ENCODE data around the gene TEX51. TPM values are rescaled to one million over a fixed set of nuclear protein-coding genes. Genes with fewer than 3 reads are reported as not detected.
A peak's percentile ranks its signal among the peaks of the same experiment; 100 is the strongest.

Gene TEX51
- total RNA-seq, 6 donors from 2014 or later: not detected

DNA sequence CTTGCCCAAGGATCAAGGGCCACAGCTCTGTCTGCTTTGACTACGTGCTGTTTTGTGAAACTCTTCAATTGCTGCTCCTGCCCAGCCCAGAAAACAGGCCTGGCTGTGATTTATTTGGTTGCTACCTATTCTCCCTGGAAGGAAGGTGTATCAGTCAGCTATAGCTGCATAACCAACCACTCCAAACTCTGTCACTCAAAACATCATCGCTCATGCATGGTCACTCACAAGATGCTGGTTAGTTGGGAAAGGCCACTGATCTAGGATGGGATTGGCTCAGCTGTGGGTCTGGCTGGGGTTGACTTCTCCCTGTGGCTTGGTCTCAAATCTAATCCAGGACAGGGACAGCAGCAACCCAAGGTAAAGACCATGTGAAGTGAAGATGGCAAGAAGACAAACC, 14.6 kb downstream of the TEX51 start:
- Histone ChIP-seq H3K4me3 (no peak overlapping the region), H3K27me3 (no peaks in the 10 kb centered on the region), H3K36me3 (no peaks in the 10 kb centered on the region), H3K4me1 (no peaks in the 10 kb centered on the region), H3K9me3 (no peaks in the 10 kb centered on the region), H3K27ac (no peak overlapping the region)
- TF ChIP-seq, protein P1, sequence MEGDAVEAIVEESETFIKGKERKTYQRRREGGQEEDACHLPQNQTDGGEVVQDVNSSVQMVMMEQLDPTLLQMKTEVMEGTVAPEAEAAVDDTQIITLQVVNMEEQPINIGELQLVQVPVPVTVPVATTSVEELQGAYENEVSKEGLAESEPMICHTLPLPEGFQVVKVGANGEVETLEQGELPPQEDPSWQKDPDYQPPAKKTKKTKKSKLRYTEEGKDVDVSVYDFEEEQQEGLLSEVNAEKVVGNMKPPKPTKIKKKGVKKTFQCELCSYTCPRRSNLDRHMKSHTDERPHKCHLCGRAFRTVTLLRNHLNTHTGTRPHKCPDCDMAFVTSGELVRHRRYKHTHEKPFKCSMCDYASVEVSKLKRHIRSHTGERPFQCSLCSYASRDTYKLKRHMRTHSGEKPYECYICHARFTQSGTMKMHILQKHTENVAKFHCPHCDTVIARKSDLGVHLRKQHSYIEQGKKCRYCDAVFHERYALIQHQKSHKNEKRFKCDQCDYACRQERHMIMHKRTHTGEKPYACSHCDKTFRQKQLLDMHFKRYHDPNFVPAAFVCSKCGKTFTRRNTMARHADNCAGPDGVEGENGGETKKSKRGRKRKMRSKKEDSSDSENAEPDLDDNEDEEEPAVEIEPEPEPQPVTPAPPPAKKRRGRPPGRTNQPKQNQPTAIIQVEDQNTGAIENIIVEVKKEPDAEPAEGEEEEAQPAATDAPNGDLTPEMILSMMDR (IDR thresholded peaks at IDR 0.05): no peak
- TF ChIP-seq POLR2A (IDR thresholded peaks at IDR 0.05) (no peak), POLR2AphosphoS5 (IDR thresholded peaks at IDR 0.05) (no peak)
- no peak for ATAC-seq (ENCODE audit: low FRiP score in 2 of 2)
- DNase-seq: no peak
- WGBS, 2 donors: 81 to 90% methylated on average over 2 of the region's 2 CpGs

DNA sequence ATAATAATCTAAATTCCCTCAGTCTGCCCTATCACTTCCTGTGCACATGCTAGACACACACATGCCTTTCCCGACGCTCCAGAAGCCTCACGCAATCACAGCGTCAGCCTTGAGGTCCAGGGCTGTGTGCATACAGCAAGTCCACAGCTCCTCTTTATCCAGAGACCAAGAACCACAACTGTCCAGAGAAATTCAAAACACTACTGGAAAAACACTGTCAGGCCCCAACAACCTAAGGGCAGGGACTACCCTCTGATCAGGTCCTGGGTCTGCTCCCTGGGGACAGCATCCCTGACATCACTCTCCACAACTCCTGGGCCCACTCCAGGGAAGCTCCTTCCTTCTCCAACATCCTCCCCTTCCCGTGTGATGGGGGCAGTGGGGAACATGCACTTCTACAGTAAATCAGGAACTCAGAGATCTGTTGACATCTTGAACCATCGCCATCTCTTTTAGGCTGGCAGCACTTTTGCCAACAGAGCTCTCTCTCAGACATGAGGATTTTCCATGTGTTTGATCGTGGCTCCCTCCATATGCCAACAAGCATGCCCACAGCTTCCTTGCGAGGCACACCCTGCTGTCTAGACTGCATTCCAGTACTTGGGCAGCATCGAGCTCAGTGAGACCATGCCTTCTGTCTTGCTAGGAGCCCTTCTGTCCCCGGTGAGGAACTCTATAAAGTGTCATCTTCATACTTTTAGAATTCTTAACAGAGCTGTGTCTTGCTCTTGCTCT, 15.4 kb downstream of the TEX51 start:
- no peak overlapping the region for H3K4me3 ChIP-seq
- no peaks in the 10 kb centered on the region for H3K27me3 ChIP-seq
- ATAC-seq (ENCODE audit: low FRiP score in 2 of 2): no peak
- no peaks in the 10 kb centered on the region for H3K4me1 ChIP-seq
- 74 to 84% methylated on average over 10 of the region's 10 CpGs for WGBS, 2 donors
- H3K36me3 ChIP-seq: no peaks in the 10 kb centered on the region
- H3K27ac ChIP-seq: no peak overlapping the region
- TF ChIP-seq EP300 (IDR thresholded peaks at IDR 0.05) (no peak), POLR2AphosphoS5 (IDR thresholded peaks at IDR 0.05) (no peak), POLR2A (IDR thresholded peaks at IDR 0.05) (no peak)
- TF ChIP-seq, protein P1 (IDR thresholded peaks at IDR 0.05): no peak
- DNase-seq: no peak
- no peaks in the 10 kb centered on the region for H3K9me3 ChIP-seq

DNA sequence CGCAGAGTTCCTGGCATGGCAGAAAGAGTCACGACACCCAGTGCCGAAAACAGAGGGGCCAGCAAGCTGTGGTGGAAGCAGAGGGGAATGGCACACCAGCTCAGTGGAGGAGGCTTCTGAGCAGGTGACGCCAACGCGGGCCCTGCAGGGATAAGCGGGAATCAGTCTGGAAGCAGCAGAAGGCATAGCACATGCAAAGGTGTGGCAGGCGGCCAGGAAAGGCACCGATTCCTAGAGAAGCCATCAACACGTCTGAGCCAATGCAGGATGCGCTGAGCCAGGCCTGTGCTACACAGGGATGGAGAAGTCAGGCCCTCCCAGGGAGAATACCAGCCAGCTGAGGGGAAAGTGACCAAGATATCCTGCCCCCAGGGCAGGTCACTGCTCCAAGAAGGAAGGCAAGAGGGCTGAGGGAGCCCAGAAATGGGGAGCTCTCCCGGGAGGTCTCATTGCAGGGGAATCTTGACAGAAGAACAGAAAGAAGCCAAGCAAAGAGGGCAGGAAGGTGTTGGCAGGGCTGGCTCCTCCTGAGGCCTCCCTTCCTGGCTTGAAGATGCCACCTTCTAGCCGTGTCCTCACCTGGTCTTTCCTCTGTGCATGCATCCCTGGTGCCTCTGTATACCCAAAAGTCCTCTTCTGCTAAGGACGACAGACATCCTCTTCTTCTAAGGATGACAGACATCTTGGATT, 16.3 kb downstream of the TEX51 start:
- DNase-seq (peak in 1 of 2 donors; percentile 33), ATAC-seq (ENCODE audit: low FRiP score in 2 of 2) (no peak)
- Histone ChIP-seq H3K27ac (no peak overlapping the region), H3K9me3 (no peaks in the 10 kb centered on the region), H3K4me3 (no peak overlapping the region), H3K27me3 (no peaks in the 10 kb centered on the region), H3K4me1 (no peaks in the 10 kb centered on the region), H3K36me3 (no peaks in the 10 kb centered on the region)
- TF ChIP-seq, protein P1 (IDR thresholded peaks at IDR 0.05): no peak
- TF ChIP-seq POLR2AphosphoS5 (IDR thresholded peaks at IDR 0.05) (no peak), POLR2A (IDR thresholded peaks at IDR 0.05) (no peak), EP300 (IDR thresholded peaks at IDR 0.05) (no peak)
- WGBS, 2 donors: 88 to 92% methylated on average over 14 of the region's 14 CpGs

DNA sequence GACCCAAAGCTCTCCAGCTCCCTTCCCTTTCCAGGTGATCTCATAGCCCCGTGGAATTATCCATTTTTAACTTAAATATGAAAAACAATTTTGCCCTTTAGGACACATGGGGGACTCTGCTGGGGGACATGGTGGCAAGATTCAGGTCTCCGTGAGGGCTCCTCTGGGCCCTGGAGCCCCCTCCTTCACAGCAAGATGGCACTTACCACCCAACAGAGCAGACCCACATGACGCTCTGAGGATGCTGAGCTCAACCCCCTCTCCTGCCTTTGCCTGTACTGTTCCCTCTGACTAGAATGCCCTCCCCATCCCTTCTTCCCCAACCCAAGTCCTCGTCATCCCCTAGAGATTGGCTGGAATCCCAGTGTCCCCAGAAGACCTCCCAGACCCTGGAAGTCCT, 17.2 kb downstream of the TEX51 start:
- H3K36me3 ChIP-seq: no peaks in the 10 kb centered on the region
- WGBS, 2 donors: 83 to 85% methylated on average over 4 of the region's 4 CpGs
- ATAC-seq (ENCODE audit: low FRiP score in 2 of 2): no peak
- no peak for TF ChIP-seq POLR2AphosphoS5 (IDR thresholded peaks at IDR 0.05)
- no peak for TF ChIP-seq POLR2A (IDR thresholded peaks at IDR 0.05)
- TF ChIP-seq, protein P1 (IDR thresholded peaks at IDR 0.05): no peak
- no peak for TF ChIP-seq EP300 (IDR thresholded peaks at IDR 0.05)
- no peaks in the 10 kb centered on the region for H3K27me3 ChIP-seq
- no peak overlapping the region for H3K27ac ChIP-seq
- no peaks in the 10 kb centered on the region for H3K4me1 ChIP-seq
- DNase-seq: no peak
- H3K4me3 ChIP-seq: no peak overlapping the region
- H3K9me3 ChIP-seq: no peaks in the 10 kb centered on the region

All from upper lobe of left lung (tissue), 6 donors.